HG02623 (cell line): ENCODE results near the gene SMARCA4.

ENCODE experiments used
- ATAC-seq: cut with Tn5 transposase; IDR thresholded peaks from one replicate; pipeline ENCODE4 v1.9.1; 2021; ENCODE audit warnings: moderate library complexity; ENCODE audit not compliant: unreplicated experiment

SMARCA4 gene

DNA sequence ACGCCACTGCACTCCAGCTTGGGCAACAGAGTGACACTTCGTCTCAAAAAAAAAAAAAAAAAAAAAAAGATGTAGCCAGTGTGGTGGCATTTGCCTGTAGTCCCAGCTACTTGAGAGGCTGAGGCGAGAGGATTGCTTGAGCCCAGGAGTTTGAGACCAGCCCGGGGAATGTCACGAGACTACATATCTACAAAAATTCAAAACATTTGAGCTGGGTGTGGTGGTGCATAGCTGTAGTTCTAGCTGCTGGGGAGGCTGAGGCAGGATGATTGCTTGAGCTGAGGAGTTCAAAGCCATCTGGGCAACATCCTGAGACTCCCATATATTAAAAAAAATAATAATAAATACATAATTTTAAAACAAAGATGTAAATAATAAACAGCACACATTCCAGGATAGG, 46.6 kb downstream of the SMARCA4 start:
- ATAC-seq, result no peak

DNA sequence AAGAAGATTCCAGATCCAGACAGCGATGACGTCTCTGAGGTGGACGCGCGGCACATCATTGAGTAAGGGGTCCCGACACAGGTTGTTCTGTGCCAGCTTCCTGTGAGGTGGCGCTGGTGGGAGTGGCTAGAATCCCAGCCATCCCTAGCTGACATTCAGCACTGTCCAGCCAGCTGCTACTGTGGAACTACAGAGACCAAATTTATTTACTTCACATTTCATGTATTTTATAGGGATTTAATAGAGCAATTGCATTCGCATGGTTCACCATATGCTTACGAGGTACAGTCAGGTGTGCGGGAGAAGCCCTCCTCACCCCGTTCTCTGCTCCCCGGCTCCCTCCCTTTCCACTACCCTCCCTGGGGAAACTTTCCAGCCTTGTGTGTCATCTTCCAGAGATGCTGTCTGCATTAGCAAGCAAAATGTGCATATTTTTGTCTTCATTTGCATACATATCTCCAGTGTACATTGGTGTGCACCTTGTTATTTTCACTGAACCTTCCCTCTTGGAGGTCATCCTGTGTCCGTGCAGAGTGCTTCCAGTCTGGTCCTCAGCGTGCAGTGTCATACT, 47.2 kb downstream of the SMARCA4 start:
- no peak for ATAC-seq

DNA sequence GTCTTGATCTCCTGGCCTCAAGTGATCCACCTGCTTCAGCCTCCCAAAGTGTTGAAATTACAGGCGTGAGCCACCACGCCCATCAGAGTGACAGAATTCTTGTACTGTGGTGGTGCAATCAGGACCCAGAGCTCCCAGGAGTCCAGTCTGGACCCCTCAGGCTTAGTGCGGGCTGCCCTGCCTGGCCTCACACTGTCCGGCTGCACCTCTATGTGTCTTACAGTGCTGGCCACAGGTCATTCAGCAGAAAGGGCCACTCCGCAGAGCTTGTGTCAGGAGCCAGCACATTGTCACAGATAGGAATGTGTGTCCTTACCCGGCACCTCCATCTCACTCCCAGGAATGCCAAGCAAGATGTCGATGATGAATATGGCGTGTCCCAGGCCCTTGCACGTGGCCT, 49.2 kb downstream of the SMARCA4 start:
- no peak for ATAC-seq

DNA sequence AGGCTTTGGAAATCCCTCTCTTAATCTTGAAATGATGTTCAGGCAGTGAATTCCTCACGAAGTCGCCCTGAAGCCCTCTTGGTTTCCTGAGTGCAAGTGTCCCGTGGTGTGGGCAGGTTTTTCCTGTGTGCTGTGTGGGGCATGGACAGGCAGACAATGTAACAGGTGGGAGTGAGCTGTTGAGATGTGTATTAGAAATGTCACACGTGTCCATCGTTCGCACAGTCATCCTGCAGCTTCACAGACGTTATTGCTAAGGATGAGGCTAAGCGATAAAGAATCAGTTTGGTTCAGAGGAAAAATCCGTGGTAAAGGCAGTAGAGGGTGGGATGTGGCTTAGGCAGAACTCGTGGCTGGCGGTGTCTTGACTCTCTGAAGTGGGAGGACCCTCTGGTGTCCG, 51.7 kb downstream of the SMARCA4 start:
- no peak for ATAC-seq

DNA sequence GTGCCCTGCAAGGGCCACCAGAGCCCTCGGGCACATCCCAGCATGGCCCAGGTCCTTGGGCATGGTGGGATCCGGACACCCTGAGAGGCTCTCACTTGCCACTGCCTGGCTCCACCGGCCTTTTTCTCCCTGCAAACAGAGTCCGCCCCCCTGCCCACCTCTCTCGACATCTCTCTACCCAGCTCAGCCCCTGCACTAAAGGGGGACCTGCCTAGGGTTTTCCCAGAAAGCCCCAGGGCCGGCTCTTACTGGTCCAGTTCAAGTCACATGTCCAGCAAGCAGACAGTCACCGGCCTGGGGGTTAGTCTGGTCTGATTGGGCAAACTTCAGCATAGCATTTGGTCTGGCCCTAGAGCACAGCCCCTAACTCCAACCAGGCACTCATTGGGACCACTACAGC, 52.9 kb downstream of the SMARCA4 start:
- ATAC-seq, result no peak

DNA sequence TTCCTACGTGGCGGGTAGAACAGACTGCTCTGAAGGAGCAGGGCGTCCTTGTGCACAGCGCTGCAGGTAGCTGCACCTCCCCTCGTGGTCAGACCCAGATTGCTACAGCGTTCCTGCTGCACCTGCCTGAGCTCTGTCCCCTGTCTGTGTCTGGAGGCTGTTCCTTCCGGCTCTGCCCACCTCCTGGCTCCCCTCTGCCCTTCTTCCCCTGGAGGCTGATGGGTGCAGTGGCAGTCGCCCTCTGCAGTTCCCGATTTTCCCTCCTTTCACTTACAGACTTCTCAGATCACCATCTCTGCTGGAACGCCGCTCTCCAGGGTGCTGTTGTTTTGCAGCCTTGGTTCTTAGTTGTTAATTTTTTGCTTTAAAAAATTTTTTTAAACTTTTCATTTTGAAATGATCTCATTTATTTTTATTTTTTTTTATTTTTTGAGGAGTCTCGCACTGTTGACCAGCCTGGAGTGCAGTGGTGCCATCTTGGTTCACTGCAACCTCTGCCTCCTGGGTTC, 53.6 kb downstream of the SMARCA4 start:
- no peak for ATAC-seq

DNA sequence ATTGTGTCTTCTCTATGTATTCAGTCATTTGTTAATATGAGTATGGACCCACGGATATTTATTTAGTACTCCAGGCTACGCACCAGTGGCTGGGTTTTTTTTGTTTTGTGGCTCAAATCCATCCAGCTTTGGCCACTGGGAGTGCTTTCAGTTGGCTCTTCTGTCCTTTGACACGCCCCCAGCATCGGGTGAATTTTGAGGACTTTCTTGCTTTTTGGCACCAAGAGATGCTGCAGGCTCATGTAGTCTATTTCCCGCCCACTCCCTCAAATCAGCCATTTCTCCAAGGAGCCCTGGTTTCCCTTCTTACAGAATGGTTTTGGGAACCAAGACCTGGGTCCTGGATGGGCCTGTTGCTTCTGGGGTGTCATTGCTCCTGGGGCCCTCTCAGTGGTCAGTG, 55.8 kb downstream of the SMARCA4 start:
- no peak for ATAC-seq

DNA sequence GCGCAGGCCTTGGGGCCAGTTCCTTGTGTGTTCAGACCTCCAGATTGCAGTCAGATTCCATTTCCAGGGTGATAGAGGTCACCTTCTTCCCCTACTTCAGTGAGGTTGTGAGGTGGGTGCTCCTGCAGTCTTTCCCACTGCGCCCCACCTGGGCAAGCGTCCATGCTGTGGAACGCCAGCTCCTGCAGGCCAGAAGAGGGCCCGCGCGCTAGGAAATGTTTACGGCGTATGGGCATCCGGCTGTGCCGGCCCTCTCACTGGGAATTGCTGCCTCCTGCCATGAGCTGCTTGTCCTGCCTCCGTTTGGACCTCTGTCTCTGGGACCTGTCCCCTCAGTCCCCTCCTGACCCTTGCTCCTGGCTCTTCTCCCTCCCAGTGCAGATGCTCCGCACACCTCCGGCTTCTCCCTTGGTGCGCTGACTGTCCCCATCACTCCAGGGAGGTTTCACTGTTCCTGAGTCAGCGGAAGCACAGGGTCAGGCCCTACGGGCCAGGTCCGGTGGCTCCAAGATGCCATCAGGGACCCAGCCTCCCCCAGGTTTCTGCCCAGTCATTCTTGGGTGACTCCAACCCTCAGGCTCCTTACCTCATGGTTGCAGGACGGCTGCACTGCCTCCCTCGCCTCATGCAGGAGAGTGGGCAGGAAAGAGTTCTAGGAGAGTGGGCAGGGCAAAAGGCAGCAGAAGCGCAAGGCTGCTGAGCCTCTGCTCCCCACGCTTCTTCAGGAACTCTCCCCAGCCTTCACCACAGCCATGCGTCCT, 56.6 kb downstream of the SMARCA4 start:
- ATAC-seq, result no peak

DNA sequence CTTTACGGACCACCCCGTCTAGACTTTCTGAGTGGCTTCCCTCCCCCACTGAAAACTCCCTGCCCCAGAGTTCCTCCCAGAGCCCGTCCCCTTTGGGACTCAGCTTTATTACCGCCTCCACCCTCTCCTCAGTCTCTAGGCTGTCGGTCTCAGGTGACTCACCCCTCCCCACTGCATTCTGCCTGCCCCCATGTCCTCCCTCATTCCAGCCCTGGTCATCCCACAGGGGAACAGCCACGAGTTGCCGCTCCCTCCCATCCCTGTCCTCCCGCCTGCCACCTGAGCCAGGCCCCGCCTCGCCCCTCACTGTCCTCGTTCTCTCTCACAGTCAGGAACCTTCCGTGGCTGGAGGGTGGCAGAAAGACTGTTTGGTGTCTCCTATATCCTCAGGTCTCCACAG, 57.3 kb downstream of the SMARCA4 start:
- no peak for ATAC-seq

DNA sequence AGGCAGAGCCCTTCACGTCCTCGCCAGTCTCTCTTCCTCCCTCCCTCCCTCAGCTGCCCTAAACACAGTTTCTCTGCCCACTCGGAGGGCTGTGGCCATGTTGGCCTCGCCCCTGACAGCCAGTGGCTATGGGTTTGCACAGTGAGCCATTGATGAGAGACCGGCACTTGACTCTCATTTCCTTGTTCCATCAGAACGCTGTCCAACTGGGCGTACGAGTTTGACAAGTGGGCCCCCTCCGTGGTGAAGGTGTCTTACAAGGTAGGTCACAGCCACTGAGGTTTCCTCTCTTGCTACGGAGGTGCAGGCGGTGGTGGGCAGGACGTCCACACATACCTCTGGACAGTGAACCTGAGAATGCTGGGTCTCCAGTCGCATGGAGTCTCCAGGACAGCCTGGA, 57.9 kb downstream of the SMARCA4 start:
- ATAC-seq, result no peak

DNA sequence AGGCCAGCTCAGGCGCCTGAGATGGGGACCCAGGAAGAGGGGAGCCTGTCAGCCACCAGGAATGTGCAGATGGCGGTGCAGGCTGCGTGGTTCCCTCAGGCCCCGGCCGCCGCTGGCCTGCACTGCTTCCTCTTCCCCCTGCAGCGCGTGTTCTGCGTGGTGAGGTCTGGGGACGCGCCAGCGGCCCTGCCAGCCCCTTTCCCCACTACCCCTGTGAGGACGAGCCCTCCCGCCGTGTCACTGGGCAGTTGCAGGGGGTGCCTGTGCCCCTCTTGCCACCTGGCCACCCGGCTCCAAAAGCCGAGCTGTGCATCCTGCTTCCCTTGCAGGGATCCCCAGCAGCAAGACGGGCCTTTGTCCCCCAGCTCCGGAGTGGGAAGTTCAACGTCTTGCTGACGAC, 58.4 kb downstream of the SMARCA4 start:
- no peak for ATAC-seq

DNA sequence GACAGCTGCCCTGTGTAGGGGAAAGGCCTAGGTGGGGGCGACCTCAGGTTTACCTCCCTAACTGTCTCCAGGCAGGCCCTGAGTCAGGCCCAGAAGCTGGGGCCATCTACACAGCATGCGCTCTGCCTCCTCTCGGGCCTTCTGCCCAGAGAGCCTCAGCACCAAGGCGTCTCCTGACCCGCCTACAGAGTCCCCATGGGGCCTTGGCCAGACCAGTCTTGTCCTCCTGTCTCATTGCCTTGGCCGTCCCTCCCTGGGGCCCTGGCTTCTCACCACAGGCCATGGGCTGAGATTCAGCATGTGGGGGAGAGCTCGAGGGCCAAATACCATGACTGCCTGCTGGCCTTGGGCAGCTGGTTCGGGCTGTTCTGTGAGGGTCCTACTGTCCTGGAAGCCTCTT, 59.0 kb downstream of the SMARCA4 start:
- ATAC-seq, result no peak

DNA sequence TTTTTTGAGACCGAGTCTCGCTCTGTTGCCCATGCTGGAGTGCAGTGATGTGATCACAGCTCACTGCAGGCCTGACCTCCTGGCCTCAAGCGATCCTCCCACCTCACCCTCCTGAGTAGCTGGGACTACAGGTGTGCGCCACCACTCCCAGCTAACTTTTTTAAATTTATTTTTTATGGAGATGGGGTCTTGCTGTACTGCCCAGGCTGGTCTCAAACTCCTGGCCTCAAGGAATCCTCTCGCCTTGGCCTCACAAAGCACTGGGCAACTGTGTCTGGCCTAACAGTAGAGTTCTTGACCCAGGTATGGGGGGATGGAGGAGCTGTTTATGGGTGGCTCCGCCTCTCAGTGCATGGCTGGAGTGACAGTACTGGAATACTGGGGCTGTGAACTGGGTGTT, 59.6 kb downstream of the SMARCA4 start:
- no peak for ATAC-seq

DNA sequence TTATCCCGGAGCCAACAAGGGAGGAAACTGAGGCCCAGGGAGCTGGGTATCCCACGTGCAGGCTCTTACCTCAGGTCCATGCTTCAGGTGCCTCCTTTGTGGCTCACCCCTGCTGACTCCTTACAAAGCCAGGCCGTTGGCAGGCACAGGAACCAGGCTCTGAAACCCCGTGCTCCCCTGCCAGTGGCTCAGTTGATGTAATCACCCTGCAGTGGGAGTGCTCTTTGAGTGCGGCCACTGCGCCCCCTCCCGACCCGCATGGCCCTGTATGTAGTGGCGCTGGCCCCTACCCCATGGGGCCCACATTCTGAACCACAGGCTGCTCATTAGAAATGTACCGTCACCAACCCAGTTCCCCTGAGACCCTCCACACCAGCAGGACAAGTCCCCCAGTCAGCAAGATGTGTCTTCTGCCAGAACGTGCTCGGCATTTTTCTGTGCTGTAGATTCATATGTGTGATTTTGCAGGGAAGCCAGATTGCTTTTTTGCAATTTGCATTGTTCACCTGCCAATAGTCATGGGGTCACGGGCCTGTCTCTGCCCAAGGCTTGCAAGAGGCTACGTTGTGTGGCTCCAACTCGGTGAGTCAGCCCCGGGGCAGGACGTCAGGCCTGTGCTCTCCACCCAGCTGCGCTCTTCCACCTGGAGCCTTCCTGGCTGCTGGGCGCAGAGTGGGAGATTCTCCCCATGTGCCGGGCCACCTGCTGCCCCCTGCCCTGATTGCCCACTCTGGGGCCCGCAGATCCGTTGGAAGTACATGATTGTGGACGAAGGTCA, 60.3 kb downstream of the SMARCA4 start:
- ATAC-seq, result no peak

DNA sequence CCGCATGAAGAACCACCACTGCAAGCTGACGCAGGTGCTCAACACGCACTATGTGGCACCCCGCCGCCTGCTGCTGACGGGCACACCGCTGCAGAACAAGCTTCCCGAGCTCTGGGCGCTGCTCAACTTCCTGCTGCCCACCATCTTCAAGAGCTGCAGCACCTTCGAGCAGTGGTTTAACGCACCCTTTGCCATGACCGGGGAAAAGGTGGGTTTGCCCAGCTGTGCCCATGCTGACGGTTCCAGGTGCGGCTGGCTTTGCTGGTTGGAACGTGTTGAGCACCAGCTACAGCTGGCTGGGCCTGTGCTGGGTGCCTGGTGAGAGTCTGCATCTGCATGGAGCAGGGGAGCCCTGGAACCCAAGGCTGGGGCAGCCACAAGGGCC, 60.9 kb downstream of the SMARCA4 start:
- no peak for ATAC-seq

DNA sequence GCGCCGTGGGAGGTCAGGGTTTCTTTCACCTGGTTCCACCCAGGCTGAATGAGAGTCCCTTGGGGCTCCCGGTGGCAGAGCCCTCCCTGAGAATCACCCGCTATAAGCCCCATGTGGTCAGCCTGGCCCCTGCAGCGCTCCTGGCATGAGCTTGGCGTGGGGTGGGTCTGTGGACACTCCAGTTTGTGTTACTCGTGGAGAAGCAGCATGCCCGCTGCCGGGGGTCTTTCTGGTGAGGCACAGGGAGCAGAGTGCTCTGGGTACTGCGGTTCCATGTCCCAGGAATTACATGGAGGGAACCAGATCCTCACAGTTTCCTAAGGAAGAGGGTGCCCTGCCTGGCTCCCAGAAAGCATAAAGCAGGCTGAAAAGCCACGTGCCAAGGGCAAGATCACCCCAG, 62.2 kb downstream of the SMARCA4 start:
- ATAC-seq, result no peak

DNA sequence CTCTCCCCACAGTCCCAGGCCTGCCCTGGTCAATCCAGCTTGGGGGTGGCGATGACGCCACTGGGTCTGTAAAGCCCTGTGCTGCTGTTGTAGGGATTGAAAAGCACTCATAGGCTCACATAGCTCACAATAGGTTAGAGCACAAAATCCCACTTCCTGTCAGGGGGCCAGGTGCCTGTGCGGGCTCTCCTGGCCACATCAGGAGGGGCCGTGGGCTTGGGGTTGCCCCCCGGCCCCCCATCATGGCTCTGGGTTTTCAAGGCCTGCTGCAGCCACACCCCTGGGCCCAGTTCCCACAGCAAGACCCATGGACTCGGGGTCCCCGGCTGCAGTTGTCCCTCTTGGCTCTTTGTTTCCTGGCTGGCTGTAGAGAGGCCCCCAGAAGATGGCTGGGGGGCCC, 62.9 kb downstream of the SMARCA4 start:
- ATAC-seq, result no peak

DNA sequence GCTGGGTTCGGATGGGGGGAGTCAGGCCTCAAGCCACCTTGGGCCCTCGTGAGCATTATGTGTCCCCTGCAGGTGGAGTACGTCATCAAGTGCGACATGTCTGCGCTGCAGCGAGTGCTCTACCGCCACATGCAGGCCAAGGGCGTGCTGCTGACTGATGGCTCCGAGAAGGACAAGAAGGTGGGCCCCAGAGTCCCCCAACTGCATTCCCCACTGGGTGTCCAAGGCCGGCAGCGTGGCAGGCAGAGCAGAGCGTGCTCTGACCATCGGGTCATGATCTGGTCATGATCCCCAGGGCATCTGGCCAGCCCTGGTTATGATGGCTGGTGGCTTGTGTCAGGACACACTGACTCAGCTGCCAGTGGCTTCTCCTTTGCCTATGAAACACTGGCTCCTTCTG, 63.4 kb downstream of the SMARCA4 start:
- no peak for ATAC-seq

DNA sequence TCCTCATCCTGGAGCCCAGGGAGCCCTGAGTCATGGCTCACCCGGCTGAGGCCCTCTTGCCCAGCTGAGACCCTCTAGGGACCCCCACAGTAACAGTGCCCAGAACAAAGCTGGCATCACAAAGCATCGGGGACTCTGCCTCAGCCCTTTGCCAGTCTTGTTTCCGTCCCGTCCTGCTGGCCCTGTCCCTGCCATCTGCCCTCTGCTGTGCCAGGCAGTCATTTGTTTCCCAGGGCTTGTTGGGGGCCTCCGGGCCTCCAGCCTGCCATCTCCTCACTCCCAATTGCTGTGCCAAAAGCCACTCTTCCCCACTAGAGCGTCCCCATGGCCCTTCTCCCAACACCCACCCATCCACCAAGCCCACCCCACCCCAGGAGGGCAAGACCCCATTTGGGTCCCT, 64.2 kb downstream of the SMARCA4 start:
- ATAC-seq, result no peak

DNA sequence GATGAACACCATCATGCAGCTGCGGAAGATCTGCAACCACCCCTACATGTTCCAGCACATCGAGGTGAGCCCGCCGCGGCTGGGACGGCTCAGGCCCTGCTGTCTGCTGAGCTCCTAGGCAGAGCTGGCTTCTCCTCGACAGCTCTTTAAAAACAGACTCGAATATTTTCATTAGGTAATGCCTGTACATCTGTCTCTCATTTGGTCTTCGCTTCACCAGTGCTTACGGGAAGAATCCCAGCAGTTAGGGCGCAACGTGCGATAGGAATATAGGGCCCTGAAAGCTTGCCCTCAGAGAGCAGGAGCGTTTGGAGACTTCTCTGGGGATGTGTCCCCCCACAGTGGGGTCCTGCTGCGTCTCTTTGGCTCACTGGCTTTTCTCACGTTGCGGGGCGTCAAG, 64.6 kb downstream of the SMARCA4 start:
- no peak for ATAC-seq

DNA sequence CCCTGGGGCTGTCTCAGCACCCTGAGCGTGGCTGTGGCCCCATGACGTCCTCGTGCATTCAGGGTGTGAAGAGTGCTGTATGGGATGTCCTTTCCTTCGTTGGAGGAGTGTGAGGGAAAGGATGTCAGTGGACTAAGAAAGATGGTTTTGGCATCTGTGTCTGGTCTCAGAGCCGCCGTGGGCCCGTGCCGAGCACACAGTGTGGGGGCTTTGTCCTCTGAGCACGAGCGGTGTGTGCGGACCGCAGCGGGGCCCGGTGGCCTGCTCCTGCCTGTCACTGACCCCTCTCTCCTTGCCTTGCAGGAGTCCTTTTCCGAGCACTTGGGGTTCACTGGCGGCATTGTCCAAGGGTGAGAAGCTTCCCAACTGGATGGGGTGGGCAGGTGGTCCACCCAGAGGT, 65.2 kb downstream of the SMARCA4 start:
- ATAC-seq, result no peak

DNA sequence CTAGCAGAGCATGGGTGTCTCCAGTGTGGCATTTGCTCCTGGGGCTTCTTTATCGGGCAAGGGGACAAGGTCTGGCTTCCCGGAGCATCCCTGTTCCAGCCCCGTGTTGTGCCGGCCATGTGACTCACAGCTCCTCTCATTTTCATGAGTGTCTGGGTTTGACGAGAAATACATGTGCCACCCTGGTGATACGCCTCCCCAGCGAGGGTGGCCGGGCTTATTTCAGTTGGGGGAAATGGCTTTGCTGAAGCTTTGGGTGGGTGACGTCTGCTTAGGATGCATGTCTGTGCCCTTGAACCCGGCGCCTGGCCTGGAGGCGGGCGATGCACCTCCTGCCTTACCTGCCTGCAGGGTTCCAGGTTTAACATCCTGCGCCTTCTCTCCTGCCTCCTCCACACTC, 66.6 kb downstream of the SMARCA4 start:
- no peak for ATAC-seq
